Activated T-cell treated with anti-CD3 and anti-CD28 coated beads, Interleukin-2, amount 50 U/mL, for 48 hours (primary cell): ENCODE measurements around the gene DNM3.

Source experiments
- DNase-seq, 2 experiments: peaks; one replicate each; pipeline ENCODE4 v3.0.0-alpha.2; 2020

Gene DNM3

GRCh38 chr1:171873664-171874063 lies 32.4 kb downstream of the DNM3 start:
- no peak for DNase-seq

- no peak for DNase-seq
Observed at GRCh38 chr1:171877701-171878100, 36.4 kb downstream of the DNM3 start.

- no peak for DNase-seq
Observed at GRCh38 chr1:171879556-171879955, 38.3 kb downstream of the DNM3 start.

GRCh38 chr1:171881442-171881841 lies 40.1 kb downstream of the DNM3 start:
- DNase-seq, result no peak

DNA sequence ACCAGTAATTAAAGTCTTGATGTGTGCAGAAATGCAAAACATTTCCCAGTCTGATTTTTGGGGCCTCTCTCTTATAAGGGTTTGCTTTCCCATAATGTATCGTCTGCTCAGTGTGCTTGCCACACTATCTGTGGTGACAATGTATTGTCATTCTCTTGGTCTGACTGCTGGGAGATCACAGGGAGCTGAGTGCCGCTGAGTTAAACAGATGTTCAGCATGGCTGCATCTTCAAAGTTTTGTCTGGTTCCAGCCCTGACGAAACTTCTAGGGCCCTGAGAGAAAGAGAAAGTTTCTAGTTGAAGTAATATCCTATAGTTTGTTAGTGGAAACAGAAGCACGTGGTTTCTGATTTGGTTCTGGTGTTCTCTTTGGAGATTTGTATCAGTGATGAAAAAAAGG lies 42.6 kb downstream of the DNM3 start:
- DNase-seq, result peak in 1 of 2 experiments; percentile 27

DNA sequence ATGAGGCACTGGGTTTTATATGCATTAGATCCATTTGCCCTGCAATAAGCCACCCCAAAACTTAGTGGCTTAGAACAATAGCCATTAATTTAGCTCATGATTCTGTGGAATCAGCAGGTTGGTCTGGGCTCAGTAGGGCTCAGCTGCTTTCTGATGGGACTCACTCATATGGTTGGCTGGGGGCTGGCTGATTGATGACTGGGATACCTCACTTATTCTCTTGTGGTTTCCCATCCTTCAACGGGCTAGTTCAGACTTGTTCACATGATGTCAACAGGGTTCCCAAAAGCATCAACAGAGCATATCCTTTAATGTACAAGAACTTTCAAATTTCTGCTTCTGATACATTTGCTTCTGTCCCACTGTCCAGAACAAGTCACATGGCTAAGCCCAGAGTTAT lies 43.2 kb downstream of the DNM3 start:
- no peak for DNase-seq

GRCh38 chr1:171890131-171890530 lies 48.8 kb downstream of the DNM3 start:
- DNase-seq, result no peak

DNA sequence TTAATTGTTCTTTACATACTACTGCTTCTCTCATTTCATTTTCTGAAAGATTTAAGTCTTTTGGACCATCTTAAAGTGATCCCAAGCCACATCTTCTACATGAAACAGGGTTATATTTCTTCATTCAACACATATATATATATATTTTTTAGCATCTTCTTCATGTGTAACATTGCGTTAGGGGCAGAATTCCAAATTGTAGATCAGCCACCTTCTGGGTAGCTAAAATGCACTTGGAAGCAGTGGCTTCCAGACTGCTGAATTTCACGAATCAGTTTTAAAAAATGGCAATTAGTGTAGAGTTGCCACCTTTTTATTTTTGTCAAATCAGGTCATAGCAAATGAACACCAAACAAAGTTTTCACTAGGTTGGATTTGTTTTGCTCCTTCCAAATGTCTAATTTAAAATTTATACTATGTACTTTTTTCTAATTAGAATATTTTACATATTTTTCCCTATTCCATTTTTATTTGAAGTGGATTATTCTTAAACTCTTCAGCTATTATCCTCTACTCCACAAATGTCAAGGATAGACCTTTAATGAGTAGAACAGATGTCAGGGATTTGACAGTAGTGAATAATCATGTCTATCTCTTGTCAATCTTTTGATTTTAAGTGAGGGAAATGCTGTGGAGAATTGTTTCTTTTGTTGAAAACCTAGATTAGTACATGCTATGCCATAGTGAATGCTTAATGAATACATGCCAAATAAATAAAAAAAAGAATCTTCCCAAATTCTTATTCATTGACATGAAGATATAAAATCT lies 55.8 kb downstream of the DNM3 start:
- no peak for DNase-seq

GRCh38 chr1:171898941-171899340 lies 57.6 kb downstream of the DNM3 start:
- no peak for DNase-seq

GRCh38 chr1:171899838-171900237 lies 58.5 kb downstream of the DNM3 start:
- no peak for DNase-seq

DNA sequence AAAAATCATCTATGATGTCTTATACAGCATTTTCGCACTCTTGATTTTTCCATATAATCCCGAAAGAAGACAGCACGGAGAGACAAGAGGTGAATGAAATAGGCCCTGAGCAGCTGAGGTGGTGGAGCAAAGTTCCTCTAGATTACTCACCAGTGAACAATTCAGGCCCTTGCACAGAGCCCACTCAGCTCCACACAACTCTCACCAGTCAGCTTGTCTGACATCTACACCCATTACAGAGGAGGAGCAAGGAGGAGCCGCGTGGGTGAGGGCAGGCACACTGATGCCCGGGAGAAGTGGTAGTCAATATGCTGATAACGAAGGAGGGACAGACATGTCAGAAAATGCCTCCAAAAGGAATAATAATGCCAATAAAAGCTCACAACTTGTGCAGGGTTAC lies 59.9 kb downstream of the DNM3 start:
- DNase-seq, result no peak

DNA sequence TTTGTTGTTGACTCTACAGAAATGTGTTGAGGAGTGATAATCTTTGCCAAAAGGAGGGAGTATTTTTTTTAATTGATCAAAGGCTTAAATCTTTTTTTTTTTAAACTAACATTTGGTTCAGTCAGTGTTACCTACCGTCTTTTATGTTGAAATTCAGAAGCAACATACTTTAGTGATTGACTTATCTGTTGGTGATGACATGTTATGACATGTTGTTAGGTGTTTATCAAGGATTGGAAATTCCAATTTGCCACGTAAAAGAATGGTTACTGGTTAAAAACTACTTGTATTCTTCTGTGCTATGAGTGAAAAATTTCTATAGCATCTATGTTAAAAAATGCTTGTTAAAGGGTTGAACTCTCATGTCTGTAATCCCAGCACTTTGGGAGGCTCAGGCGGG lies 61.2 kb downstream of the DNM3 start:
- DNase-seq, result no peak

GRCh38 chr1:171904778-171905450 lies 63.6 kb downstream of the DNM3 start:
- no peak for DNase-seq

DNA sequence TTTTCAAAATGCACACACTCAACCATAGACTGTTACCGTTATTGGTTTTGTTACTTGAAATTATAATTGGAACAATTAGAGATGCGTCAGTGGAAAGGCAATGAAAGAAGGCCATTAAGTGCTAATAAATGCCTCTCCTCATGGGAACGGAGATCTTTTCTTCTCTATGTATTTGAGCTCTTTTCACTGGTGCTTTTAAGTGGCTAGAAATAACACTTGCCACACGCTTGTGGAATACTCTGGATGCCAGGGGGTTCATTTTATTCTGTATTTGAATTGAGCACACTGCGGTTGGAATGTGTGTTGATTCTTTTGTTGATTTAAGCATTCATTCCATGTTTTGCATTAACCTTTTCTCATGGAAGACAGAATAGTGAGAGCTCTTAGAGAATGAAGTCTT lies 68.4 kb downstream of the DNM3 start:
- DNase-seq, result no peak

DNA sequence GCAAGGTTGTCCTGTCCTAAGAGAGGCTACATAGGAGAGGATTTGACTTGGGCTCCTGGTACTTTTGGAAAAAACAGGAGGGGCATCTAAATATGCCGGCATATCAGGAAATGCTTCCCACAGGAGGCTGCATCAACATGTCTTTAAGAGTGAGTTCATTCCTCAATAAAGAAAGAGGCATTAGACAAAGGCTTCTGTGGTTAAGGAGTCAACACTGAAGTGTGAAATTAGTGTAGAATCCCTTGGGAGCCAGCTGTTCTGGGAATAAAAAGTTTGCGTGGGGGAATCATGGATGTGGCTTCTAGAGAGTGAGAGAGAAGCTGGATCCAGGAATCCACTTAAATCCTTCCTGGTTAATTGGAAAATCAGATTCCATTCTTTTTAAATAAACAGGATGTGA lies 69.5 kb downstream of the DNM3 start:
- no peak for DNase-seq

DNA sequence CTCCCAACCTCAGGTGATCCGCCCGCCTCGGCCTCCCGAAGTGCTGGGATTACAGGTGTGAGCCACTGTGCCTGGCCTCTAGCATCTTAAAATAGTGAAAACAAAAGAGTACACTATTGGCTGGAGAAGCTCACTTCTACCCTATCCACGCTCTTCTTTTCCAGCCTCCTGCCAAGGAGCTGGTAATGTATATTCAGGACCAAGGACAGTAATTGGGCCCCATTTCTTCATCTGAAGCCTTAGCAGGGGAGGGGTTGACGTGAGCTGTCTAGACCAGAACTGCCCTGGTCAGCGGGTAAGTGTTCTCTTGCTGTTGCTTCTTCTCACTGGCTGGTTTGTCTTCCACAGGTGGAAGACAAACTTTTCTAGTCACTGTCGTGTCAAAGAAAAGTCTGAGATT lies 70.2 kb downstream of the DNM3 start:
- no peak for DNase-seq

DNA sequence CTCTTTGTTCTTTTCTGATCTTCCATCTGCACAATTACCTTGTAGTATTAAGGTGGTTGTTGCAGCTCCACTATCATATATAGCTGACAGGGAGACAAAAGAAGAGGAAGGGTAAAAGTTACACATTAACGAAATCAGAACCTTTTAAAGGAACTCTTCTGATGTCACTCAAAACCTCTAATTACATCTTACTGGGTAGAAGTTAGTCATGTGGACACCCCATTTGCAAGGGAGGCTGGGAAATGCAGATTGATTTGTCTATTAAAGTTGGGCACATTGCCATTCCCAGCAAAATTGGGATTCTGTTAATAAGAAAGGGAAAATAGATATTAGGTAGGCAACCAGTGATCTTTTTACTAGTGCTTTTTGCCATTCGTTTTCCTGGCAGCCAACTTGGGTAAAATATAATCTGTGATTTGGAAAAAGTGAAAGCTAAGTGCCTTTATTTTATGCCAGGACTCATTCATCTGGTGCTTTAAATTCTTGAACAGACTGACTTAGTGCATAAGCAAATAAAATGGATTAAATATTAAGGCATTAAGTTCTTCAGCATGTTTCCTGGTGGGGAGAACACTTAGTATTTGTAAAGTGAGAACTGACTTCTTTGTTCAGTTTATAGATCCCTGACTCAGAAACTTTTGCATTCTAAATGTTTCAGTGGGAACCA lies 71.3 kb downstream of the DNM3 start:
- no peak for DNase-seq

GRCh38 chr1:171913385-171913784 lies 72.1 kb downstream of the DNM3 start:
- no peak for DNase-seq

DNA sequence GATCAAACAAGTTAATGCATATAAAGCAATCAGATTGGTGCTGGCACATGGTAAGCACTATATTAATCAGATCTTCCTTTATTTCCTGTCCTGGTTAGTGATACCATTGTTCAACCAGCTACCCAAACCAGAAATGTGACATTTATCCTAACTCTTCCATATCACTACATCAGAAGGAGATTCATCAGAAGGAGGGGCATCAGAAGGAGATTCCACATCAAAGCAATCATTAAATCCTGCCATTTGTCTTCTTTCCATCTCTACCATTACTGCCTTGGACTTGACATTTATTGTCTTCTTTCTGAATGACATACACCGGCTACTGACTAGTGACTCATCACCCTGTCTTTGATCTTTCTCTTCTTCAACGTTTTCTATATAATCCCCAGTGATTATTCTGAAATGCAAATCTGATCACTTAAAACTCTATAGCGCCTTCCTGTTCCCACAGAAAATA lies 75.0 kb downstream of the DNM3 start:
- no peak for DNase-seq

- no peak for DNase-seq
Observed at GRCh38 chr1:171917331-171917730, 76.0 kb downstream of the DNM3 start.

- no peak for DNase-seq
Observed at GRCh38 chr1:171919891-171920887, 78.9 kb downstream of the DNM3 start.

- DNase-seq, result no peak
Observed at GRCh38 chr1:171922999-171923398, 81.7 kb downstream of the DNM3 start.

GRCh38 chr1:171929121-171929520 lies 87.8 kb downstream of the DNM3 start:
- DNase-seq, result no peak
